HG02642 (cell line): ENCODE data around the gene COBLL1.
"Not testable (repeated sequence)": the region's sequence is repeated elsewhere in the genome, so short reads cannot be mapped to it uniquely, and the experiment has no call there.

Experiments
- ATAC-seq: cut with Tn5 transposase; IDR thresholded peaks from one replicate; pipeline ENCODE4 v1.9.1; 2021; ENCODE audit warnings: mild to moderate bottlenecking; ENCODE audit not compliant: unreplicated experiment, poor library complexity

Gene COBLL1

GRCh38 chr2:164734196-164734595 lies 107.4 kb downstream of the COBLL1 start:
- no peak for ATAC-seq

- ATAC-seq: no peak
These were observed 116.1 kb downstream of the COBLL1 start for GRCh38 chr2:164725542-164725941.

GRCh38 chr2:164722616-164723338 lies 118.8 kb downstream of the COBLL1 start:
- no peak for ATAC-seq

GRCh38 chr2:164721430-164721829 lies 120.2 kb downstream of the COBLL1 start:
- no peak for ATAC-seq

- ATAC-seq: no peak
These were observed 121.4 kb downstream of the COBLL1 start for GRCh38 chr2:164719996-164720941.

- ATAC-seq: no peak
These were observed 124.4 kb downstream of the COBLL1 start for GRCh38 chr2:164717000-164717803.

- ATAC-seq: no peak
These were observed 127.2 kb downstream of the COBLL1 start for GRCh38 chr2:164714471-164714870.

- no peak for ATAC-seq
These were observed 129.9 kb downstream of the COBLL1 start for GRCh38 chr2:164711766-164712138.

- no peak for ATAC-seq
These were observed 130.5 kb downstream of the COBLL1 start for GRCh38 chr2:164710837-164711765.

GRCh38 chr2:164710252-164710836 lies 131.3 kb downstream of the COBLL1 start:
- ATAC-seq: not testable (repeated sequence)

- ATAC-seq: no peak
These were observed 135.1 kb downstream of the COBLL1 start for GRCh38 chr2:164706522-164706921.

- ATAC-seq: no peak
These were observed 136.0 kb downstream of the COBLL1 start for GRCh38 chr2:164705412-164706167.

- no peak for ATAC-seq
These were observed 137.5 kb downstream of the COBLL1 start for GRCh38 chr2:164703915-164704706.

GRCh38 chr2:164701565-164701964 lies 140.1 kb downstream of the COBLL1 start:
- ATAC-seq: no peak

GRCh38 chr2:164700390-164700789 lies 141.2 kb downstream of the COBLL1 start:
- ATAC-seq: no peak

GRCh38 chr2:164697688-164698461 lies 143.7 kb downstream of the COBLL1 start:
- no peak for ATAC-seq

GRCh38 chr2:164696634-164697033 lies 145.0 kb downstream of the COBLL1 start:
- no peak for ATAC-seq
